ENCODE results near the gene FAM168B.

DNA sequence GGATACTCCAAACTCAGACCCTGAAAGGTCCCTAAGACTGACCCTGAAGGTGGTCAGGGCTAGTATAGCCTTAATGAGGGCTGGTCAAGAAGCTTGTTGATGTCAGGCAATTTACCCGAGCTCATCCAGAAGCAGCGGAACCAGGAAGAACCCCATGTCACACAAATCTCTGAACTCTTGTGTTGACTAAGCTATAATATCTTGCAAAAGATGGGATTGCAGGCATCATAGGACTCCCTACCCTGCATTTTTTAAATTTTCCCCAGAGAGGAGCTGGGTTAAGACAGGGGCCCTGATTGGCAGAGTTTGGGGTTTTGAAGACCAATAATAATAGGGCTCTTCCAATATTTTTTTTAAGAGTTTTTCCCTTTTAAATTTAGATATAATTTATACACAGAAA is 9.9 kb upstream of the FAM168B start:
- no peak for TF ChIP-seq POLR2A (IDR thresholded peaks at IDR 0.05)
- TF ChIP-seq, protein P1, sequence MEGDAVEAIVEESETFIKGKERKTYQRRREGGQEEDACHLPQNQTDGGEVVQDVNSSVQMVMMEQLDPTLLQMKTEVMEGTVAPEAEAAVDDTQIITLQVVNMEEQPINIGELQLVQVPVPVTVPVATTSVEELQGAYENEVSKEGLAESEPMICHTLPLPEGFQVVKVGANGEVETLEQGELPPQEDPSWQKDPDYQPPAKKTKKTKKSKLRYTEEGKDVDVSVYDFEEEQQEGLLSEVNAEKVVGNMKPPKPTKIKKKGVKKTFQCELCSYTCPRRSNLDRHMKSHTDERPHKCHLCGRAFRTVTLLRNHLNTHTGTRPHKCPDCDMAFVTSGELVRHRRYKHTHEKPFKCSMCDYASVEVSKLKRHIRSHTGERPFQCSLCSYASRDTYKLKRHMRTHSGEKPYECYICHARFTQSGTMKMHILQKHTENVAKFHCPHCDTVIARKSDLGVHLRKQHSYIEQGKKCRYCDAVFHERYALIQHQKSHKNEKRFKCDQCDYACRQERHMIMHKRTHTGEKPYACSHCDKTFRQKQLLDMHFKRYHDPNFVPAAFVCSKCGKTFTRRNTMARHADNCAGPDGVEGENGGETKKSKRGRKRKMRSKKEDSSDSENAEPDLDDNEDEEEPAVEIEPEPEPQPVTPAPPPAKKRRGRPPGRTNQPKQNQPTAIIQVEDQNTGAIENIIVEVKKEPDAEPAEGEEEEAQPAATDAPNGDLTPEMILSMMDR (IDR thresholded peaks at IDR 0.05), result no peak
